NCI-H2227 (cell line): ENCODE results near the gene TRAFD1.
"Not testable (repeated sequence)": the region's sequence is repeated elsewhere in the genome, so short reads cannot be mapped to it uniquely, and the experiment has no call there.

ENCODE experiments used
- DNase-seq: peaks from one replicate; lab custom pipeline; 2025; ENCODE audit not compliant: unreplicated experiment; lab: John Stamatoyannopoulos, UW

TRAFD1 gene

GRCh38 chr12:112158461-112159145, 33.2 kb downstream of the TRAFD1 start:
- DNase-seq, result not testable (repeated sequence)

GRCh38 chr12:112159146-112159541, 33.8 kb downstream of the TRAFD1 start:
- DNase-seq, result no peak

- DNase-seq, result no peak
Measured at GRCh38 chr12:112160611-112161010, 35.3 kb downstream of the TRAFD1 start.

GRCh38 chr12:112161711-112162110, 36.4 kb downstream of the TRAFD1 start:
- DNase-seq, result no peak

- DNase-seq, result no peak
Measured at GRCh38 chr12:112162241-112162790, 37.0 kb downstream of the TRAFD1 start.

GRCh38 chr12:112163056-112163455, 37.7 kb downstream of the TRAFD1 start:
- no peak for DNase-seq

GRCh38 chr12:112163471-112163991, 38.2 kb downstream of the TRAFD1 start:
- no peak for DNase-seq

GRCh38 chr12:112164011-112164660, 38.8 kb downstream of the TRAFD1 start:
- no peak for DNase-seq

GRCh38 chr12:112165624-112166023, 40.3 kb downstream of the TRAFD1 start:
- DNase-seq, result no peak

GRCh38 chr12:112166051-112167015, 41.0 kb downstream of the TRAFD1 start:
- no peak for DNase-seq

- no peak for DNase-seq
Measured at GRCh38 chr12:112167031-112167461, 41.7 kb downstream of the TRAFD1 start.

- no peak for DNase-seq
Measured at GRCh38 chr12:112167718-112168525, 42.6 kb downstream of the TRAFD1 start.

GRCh38 chr12:112168561-112168971, 43.2 kb downstream of the TRAFD1 start:
- no peak for DNase-seq

GRCh38 chr12:112169161-112169872, 44.0 kb downstream of the TRAFD1 start:
- DNase-seq, result no peak

- DNase-seq, result no peak
Measured at GRCh38 chr12:112169966-112170365, 44.6 kb downstream of the TRAFD1 start.

GRCh38 chr12:112170376-112170775, 45.0 kb downstream of the TRAFD1 start:
- no peak for DNase-seq

GRCh38 chr12:112170971-112171596, 45.7 kb downstream of the TRAFD1 start:
- no peak for DNase-seq

- no peak for DNase-seq
Measured at GRCh38 chr12:112172556-112173324, 47.4 kb downstream of the TRAFD1 start.
